ENCODE measurements around the gene CYLD.

Gene CYLD

DNA sequence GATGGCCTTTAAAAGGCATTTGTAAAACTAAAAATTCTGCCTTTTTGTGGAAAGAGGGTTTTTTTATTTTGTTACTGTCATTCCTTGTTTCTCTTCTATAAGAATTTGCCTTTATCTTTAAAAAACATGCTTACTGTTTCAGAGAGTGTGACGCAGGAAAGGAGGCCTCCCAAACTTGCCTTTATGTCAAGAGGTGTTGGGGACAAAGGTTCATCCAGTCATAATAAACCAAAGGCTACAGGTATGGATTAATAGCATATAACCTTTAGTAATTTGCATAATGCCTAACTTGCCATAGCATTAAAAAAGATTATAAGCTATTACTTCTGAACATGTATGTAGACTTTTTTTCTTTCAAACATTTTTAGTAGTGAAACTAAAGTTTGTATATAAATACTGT, 34.2 kb downstream of the CYLD start:
- H3K4me3 ChIP-seq (ENCODE audit: low read depth, low read length), result no peak overlapping the region
- CTCF ChIA-PET, result interaction anchor here (0.7 to 1.8 kb wide), 3 partner anchors 31 to 179 kb away, joined by 3 to 12 read pairs (median 4); no protein-coding TSS in a partner anchor
- H3K36me3 ChIP-seq (ENCODE audit: control insufficient read depth in 2 of 2, insufficient read depth in 1 of 2, low read length in 2 of 2), result peaks cover 0 to 15% of the 10 kb centered on the region in 2 experiments; a peak in 1 of 3 replicates
- no peaks in the 10 kb centered on the region for H3K9me3 ChIP-seq (ENCODE audit: control insufficient read depth, insufficient read depth, low read depth, low read length)
- POLR2A ChIA-PET, result no interaction called here
- TF ChIP-seq ZNF48 (tag by site-specific recombination; IDR thresholded peaks at IDR 0.05) (no peak), BCL11B (tag by site-specific recombination; IDR thresholded peaks at IDR 0.05; ENCODE audit: low read depth) (no peak), KLF1 (tag by site-specific recombination; IDR thresholded peaks at IDR 0.05) (no peak), ZNF114 (tag by site-specific recombination; IDR thresholded peaks at IDR 0.05) (no peak), ZNF658 (tag by site-specific recombination; IDR thresholded peaks at IDR 0.05) (no peak), ZNF785 (tag by site-specific recombination; IDR thresholded peaks at IDR 0.05) (no peak), ZNF416 (tag by site-specific recombination; IDR thresholded peaks at IDR 0.05) (no peak), ZNF571 (tag by site-specific recombination; IDR thresholded peaks at IDR 0.05) (no peak), ZBTB1 (tag by site-specific recombination; IDR thresholded peaks at IDR 0.05) (no peak), ZNF510 (tag by site-specific recombination; IDR thresholded peaks at IDR 0.05; ENCODE audit: insufficient replicate concordance) (no peak), ZNF146 (tag by site-specific recombination; IDR thresholded peaks at IDR 0.05) (no peak)
- H3K4me1 ChIP-seq (ENCODE audit: control insufficient read depth, insufficient read depth, low read length), result no peaks in the 10 kb centered on the region
- no peak overlapping the region for H3K27ac ChIP-seq (ENCODE audit: extremely low read depth, low read depth, low read length)

DNA sequence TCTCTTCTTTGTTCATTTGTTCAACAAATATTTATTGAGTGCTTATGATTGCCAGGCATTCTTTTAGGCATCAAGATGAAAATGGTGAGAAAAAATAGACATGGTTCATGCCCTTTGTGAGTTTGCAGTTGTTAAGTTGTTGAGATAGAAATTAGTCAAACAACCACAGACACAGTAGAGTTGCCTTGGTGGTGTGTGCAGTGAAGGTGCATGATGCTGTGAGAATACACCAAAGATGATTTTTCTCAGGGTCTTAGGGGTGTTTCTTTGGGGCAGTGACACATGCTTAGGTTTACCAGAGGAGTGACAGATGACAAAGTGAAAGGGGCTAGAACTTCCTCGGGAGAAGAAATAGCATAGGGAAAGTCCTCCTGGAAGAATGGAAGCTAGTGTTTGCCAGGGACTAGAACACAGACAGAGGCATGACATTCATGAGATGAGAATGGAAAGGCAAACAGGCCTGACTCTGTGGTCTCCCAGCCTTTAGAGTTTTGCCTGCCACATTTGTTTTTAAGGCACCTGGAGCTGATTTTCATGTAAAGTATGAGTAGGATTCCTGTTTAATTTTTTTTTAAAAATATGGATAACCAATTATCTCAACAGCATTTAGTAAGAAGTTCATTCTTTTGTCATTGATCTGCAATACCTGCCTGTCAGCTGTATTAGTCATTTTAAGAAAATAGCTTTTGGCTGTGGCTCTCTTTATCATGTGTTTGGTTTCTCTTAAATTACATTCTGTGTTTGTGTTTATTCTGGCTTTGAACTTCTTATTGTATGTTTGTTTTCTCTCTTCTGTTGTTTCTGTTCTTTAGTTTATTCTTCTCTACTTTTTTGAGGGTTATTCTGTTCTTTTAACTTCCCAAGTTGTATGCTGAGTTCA, 36.6 kb downstream of the CYLD start:
- H3K36me3 ChIP-seq (ENCODE audit: control insufficient read depth in 2 of 2, insufficient read depth in 1 of 2, low read length in 2 of 2), result peaks cover 0 to 26% of the 10 kb centered on the region in 2 experiments; a peak in 2 of 3 replicates
- H3K4me1 ChIP-seq (ENCODE audit: control insufficient read depth, insufficient read depth, low read length), result no peaks in the 10 kb centered on the region
- no peaks in the 10 kb centered on the region for H3K9me3 ChIP-seq (ENCODE audit: control insufficient read depth, insufficient read depth, low read depth, low read length)
- H3K4me3 ChIP-seq (ENCODE audit: low read depth, low read length), result no peak overlapping the region
- ChIA-PET CTCF (interaction anchor here (1.3 kb wide), 1 partner anchor 28 kb away, joined by 4 read pairs; no protein-coding TSS in a partner anchor), POLR2A (no interaction called here)
- H3K27ac ChIP-seq (ENCODE audit: extremely low read depth, low read depth, low read length), result no peak overlapping the region
- TF ChIP-seq, protein P1, sequence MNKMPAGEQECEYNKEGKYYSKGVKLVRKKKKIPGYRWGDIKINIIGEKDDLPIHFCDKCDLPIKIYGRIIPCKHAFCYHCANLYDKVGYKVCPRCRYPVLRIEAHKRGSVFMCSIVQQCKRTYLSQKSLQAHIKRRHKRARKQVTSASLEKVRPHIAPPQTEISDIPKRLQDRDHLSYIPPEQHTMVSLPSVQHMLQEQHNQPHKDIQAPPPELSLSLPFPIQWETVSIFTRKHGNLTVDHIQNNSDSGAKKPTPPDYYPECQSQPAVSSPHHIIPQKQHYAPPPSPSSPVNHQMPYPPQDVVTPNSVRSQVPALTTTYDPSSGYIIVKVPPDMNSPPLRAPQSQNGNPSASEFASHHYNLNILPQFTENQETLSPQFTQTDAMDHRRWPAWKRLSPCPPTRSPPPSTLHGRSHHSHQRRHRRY (tag by site-specific recombination; IDR thresholded peaks at IDR 0.05), result no peak
- TF ChIP-seq KLF16 (tag by site-specific recombination; IDR thresholded peaks at IDR 0.05) (no peak), ZIC2 (tag by site-specific recombination; IDR thresholded peaks at IDR 0.05) (no peak), SP3 (tag by site-specific recombination; IDR thresholded peaks at IDR 0.05) (no peak), REPIN1 (tag by site-specific recombination; IDR thresholded peaks at IDR 0.05; ENCODE audit: low read depth) (no peak), ZNF660 (tag by site-specific recombination; IDR thresholded peaks at IDR 0.05) (no peak), TCF7L2 (IDR thresholded peaks at IDR 0.05; ENCODE audit: borderline replicate concordance, low read depth, low read length) (no peak), ZBTB21 (tag by site-specific recombination; IDR thresholded peaks at IDR 0.05) (no peak), ZNF585B (tag by site-specific recombination; IDR thresholded peaks at IDR 0.05) (no peak), YY1 (tag by site-specific recombination; IDR thresholded peaks at IDR 0.05) (no peak), ZSCAN16 (tag by site-specific recombination; IDR thresholded peaks at IDR 0.05) (no peak), ZNF555 (tag by site-specific recombination; conservative IDR thresholded peaks at IDR 0.05) (no peak), ZNF501 (tag by site-specific recombination; IDR thresholded peaks at IDR 0.05) (no peak)
- TF ChIP-seq, protein P2, sequence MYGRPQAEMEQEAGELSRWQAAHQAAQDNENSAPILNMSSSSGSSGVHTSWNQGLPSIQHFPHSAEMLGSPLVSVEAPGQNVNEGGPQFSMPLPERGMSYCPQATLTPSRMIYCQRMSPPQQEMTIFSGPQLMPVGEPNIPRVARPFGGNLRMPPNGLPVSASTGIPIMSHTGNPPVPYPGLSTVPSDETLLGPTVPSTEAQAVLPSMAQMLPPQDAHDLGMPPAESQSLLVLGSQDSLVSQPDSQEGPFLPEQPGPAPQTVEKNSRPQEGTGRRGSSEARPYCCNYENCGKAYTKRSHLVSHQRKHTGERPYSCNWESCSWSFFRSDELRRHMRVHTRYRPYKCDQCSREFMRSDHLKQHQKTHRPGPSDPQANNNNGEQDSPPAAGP (tag by site-specific recombination; IDR thresholded peaks at IDR 0.05), result no peak
- TF ChIP-seq, protein P3, sequence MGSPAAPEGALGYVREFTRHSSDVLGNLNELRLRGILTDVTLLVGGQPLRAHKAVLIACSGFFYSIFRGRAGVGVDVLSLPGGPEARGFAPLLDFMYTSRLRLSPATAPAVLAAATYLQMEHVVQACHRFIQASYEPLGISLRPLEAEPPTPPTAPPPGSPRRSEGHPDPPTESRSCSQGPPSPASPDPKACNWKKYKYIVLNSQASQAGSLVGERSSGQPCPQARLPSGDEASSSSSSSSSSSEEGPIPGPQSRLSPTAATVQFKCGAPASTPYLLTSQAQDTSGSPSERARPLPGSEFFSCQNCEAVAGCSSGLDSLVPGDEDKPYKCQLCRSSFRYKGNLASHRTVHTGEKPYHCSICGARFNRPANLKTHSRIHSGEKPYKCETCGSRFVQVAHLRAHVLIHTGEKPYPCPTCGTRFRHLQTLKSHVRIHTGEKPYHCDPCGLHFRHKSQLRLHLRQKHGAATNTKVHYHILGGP (tag by site-specific recombination; IDR thresholded peaks at IDR 0.05), result no peak
- TF ChIP-seq, protein P4, sequence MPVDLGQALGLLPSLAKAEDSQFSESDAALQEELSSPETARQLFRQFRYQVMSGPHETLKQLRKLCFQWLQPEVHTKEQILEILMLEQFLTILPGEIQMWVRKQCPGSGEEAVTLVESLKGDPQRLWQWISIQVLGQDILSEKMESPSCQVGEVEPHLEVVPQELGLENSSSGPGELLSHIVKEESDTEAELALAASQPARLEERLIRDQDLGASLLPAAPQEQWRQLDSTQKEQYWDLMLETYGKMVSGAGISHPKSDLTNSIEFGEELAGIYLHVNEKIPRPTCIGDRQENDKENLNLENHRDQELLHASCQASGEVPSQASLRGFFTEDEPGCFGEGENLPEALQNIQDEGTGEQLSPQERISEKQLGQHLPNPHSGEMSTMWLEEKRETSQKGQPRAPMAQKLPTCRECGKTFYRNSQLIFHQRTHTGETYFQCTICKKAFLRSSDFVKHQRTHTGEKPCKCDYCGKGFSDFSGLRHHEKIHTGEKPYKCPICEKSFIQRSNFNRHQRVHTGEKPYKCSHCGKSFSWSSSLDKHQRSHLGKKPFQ (tag by site-specific recombination; IDR thresholded peaks at IDR 0.05), result no peak
- TF ChIP-seq, protein P5, sequence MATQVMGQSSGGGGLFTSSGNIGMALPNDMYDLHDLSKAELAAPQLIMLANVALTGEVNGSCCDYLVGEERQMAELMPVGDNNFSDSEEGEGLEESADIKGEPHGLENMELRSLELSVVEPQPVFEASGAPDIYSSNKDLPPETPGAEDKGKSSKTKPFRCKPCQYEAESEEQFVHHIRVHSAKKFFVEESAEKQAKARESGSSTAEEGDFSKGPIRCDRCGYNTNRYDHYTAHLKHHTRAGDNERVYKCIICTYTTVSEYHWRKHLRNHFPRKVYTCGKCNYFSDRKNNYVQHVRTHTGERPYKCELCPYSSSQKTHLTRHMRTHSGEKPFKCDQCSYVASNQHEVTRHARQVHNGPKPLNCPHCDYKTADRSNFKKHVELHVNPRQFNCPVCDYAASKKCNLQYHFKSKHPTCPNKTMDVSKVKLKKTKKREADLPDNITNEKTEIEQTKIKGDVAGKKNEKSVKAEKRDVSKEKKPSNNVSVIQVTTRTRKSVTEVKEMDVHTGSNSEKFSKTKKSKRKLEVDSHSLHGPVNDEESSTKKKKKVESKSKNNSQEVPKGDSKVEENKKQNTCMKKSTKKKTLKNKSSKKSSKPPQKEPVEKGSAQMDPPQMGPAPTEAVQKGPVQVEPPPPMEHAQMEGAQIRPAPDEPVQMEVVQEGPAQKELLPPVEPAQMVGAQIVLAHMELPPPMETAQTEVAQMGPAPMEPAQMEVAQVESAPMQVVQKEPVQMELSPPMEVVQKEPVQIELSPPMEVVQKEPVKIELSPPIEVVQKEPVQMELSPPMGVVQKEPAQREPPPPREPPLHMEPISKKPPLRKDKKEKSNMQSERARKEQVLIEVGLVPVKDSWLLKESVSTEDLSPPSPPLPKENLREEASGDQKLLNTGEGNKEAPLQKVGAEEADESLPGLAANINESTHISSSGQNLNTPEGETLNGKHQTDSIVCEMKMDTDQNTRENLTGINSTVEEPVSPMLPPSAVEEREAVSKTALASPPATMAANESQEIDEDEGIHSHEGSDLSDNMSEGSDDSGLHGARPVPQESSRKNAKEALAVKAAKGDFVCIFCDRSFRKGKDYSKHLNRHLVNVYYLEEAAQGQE (tag by site-specific recombination; IDR thresholded peaks at IDR 0.05), result no peak

Data from HEK293 (cell line).